LNCAP (cell line): ENCODE data around the gene NGFR.

Source experiments
- CTCF ChIP-seq: fragments of 450-650 bp; IDR thresholded peaks from 2 replicates; pipeline ENCODE4 v1.5.1; 2017; ENCODE audit warnings: mild to moderate bottlenecking

The NGFR gene

GRCh38 chr17:49483599-49484509 is 11.2 kb upstream of the NGFR start:
- TF ChIP-seq CTCF, result no peak

- TF ChIP-seq CTCF, result no peak
Measured at GRCh38 chr17:49484588-49484987, 10.5 kb upstream of the NGFR start.

- TF ChIP-seq CTCF, result no peak
Measured at GRCh38 chr17:49486012-49486641, 9.0 kb upstream of the NGFR start.

- no peak for TF ChIP-seq CTCF
Measured at GRCh38 chr17:49487183-49487582, 7.9 kb upstream of the NGFR start.

GRCh38 chr17:49488612-49489011 is 6.5 kb upstream of the NGFR start:
- no peak for TF ChIP-seq CTCF

GRCh38 chr17:49489348-49489747 is 5.7 kb upstream of the NGFR start:
- TF ChIP-seq CTCF, result no peak

- no peak for TF ChIP-seq CTCF
Measured at GRCh38 chr17:49490276-49490675, 4.8 kb upstream of the NGFR start.
